KMS-11 (cell line): Measurements from ENCODE around the gene RNF44.

Source experiments
- H2AFZ ChIP-seq: fragments of 200-600 bp; sonication (generic); 2 replicates; pipeline ENCODE4 v1.6.1; 2016; ENCODE audit warnings: antibody characterized with exemption, mixed run types, low read depth
- H3K27ac ChIP-seq: fragments of 200-600 bp; sonication (generic); 2 replicates; pipeline ENCODE4 v1.6.1; 2016; ENCODE audit warnings: mild to moderate bottlenecking, mixed run types
- H3K27me3 ChIP-seq: fragments of 200-600 bp; sonication (generic); 2 replicates; pipeline ENCODE4 v1.6.1; 2017; ENCODE audit warnings: mild to moderate bottlenecking, low read depth, mixed run types, moderate library complexity; ENCODE audit not compliant: insufficient read depth
- H3K36me3 ChIP-seq: fragments of 200-600 bp; sonication (generic); 2 replicates; pipeline ENCODE4 v1.6.1; 2017; ENCODE audit warnings: mild to moderate bottlenecking, mixed run types; ENCODE audit not compliant: insufficient read depth
- H3K4me1 ChIP-seq: fragments of 200-600 bp; sonication (generic); 2 replicates; pipeline ENCODE4 v1.6.1; 2016; ENCODE audit warnings: mild to moderate bottlenecking, low read depth, mixed run types; ENCODE audit not compliant: poor library complexity, severe bottlenecking
- H3K4me2 ChIP-seq: fragments of 200-600 bp; sonication (generic); 2 replicates; pipeline ENCODE4 v1.7.0; 2016; ENCODE audit warnings: mild to moderate bottlenecking, mixed run types
- H3K4me3 ChIP-seq: fragments of 200-600 bp; sonication (generic); IDR thresholded peaks from 2 replicates; pipeline ENCODE4 v1.6.1; 2017; ENCODE audit warnings: low read depth, low read length, mixed read lengths; ENCODE audit not compliant: insufficient read depth
- H3K79me2 ChIP-seq: fragments of 200-600 bp; sonication (generic); 2 replicates; pipeline ENCODE4 v1.6.1; 2016; ENCODE audit warnings: low read depth, mixed run types; ENCODE audit not compliant: insufficient read depth
- H3K9ac ChIP-seq: fragments of 200-600 bp; sonication (generic); 2 replicates; pipeline ENCODE4 v1.6.1; 2016; ENCODE audit warnings: mild to moderate bottlenecking, mixed run types
- H4K20me1 ChIP-seq: fragments of 200-600 bp; sonication (generic); 2 replicates; pipeline ENCODE4 v1.6.1; 2016; ENCODE audit warnings: mild to moderate bottlenecking, mixed run types; ENCODE audit not compliant: insufficient read depth
- TF ChIP-seq, protein P1 (sequence below): fragments of 200-600 bp; sonication (generic); conservative IDR thresholded peaks from 2 replicates; pipeline ENCODE4 v1.6.1; 2017; ENCODE audit warnings: low read depth, mild to moderate bottlenecking, antibody characterized with exemption, low read length, moderate library complexity, mixed read lengths

The RNF44 gene

DNA sequence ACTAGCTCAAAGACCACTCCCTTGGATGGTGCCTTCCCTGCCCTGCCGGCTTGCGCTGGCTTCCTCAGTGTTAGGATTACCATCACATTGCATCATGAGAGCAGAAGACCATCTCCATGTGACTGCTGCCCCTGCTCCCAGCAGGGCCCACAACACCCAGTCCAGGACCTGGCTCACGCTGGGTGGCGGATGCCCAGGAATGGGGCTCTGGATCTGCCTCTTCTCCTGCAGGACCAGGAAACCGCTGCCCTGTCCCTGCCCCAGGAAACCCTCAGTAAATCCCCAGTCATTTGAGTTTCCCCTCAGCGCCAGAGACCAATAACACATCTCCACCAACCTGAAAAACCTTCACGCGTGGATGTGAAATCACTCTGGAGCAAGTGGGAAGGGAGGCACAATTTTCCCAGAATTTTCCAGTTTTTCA is 3.3 kb upstream of the RNF44 start:
- TF ChIP-seq, protein P1, sequence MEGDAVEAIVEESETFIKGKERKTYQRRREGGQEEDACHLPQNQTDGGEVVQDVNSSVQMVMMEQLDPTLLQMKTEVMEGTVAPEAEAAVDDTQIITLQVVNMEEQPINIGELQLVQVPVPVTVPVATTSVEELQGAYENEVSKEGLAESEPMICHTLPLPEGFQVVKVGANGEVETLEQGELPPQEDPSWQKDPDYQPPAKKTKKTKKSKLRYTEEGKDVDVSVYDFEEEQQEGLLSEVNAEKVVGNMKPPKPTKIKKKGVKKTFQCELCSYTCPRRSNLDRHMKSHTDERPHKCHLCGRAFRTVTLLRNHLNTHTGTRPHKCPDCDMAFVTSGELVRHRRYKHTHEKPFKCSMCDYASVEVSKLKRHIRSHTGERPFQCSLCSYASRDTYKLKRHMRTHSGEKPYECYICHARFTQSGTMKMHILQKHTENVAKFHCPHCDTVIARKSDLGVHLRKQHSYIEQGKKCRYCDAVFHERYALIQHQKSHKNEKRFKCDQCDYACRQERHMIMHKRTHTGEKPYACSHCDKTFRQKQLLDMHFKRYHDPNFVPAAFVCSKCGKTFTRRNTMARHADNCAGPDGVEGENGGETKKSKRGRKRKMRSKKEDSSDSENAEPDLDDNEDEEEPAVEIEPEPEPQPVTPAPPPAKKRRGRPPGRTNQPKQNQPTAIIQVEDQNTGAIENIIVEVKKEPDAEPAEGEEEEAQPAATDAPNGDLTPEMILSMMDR: no peak
- H3K4me1 ChIP-seq: peaks cover 13% of the 10 kb centered on the region
- H3K79me2 ChIP-seq: peaks cover 10% of the 10 kb centered on the region
- no peak overlapping the region for H2AFZ ChIP-seq
- no peaks in the 10 kb centered on the region for H3K36me3 ChIP-seq
- H3K27me3 ChIP-seq: no peaks in the 10 kb centered on the region
- H3K9ac ChIP-seq: no peak overlapping the region
- H3K27ac ChIP-seq: no peak overlapping the region
- no peaks in the 10 kb centered on the region for H4K20me1 ChIP-seq
- no peak overlapping the region for H3K4me3 ChIP-seq
- no peak overlapping the region for H3K4me2 ChIP-seq

DNA sequence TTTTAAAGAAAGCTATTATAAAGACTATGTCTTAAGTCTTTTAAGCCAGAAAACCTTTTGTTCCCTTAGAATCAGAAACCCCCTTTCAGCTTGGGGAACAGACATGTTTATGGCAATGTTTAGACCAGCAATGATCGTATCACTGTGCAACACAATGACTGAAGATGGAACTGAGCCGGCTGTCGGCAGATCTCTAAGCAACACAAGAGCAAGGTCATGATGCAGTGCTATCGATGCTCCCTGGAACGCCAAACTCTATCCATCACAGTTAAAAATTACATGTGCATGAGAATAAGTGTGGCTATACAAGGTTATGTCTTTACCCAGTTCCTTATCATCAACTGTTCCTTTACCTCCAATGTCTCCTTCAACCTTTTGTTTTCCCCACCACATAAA is 1.8 kb upstream of the RNF44 start:
- Histone ChIP-seq H3K9ac (no peak overlapping the region), H3K27ac (no peak overlapping the region), H3K4me2 (no peak overlapping the region)

DNA sequence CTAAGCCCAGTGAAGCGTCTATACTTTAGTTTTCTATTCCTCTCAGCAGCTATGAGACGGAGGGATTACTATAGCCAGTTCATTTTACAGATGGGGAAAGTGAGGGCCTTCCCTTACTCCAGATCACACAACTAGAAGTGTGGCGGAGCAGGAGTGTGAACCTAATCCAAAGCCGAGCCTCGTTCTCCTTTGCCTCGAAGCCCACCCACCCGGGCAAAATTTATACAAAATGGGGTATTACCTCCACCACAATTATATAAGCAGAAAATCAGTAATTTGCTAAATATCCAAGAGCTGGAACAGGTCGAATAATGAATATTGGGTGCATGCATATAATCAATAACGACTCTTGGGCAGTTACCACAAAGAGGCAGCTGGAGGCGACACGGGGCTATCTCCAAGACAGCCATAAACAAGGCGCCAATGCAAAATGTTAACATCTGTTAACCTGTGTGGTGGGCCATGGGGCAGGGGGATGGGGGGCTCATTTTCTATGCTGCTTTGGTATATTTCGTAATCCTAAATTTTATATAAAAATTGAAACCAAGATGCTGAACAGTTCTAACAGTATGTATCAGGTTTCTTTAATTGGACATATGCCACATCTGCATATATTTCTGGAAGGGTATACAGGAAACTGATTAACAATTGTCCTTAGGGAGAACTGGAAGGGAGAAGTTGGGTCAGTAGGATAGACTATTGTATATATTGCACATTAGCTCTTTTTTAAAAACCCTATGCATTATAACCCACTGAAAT is 1.2 kb upstream of the RNF44 start:
- TF ChIP-seq, protein P1: no peak
- no peak overlapping the region for H3K27ac ChIP-seq
- peaks cover 29% of the 10 kb centered on the region for H3K4me1 ChIP-seq

More for the DNA sequence above, 1.8 kb upstream of the RNF44 start:
- H3K4me3 ChIP-seq: no peak overlapping the region
- no peaks in the 10 kb centered on the region for H3K27me3 ChIP-seq
- H2AFZ ChIP-seq: no peak overlapping the region
- peaks cover 25% of the 10 kb centered on the region for H3K79me2 ChIP-seq
- TF ChIP-seq, protein P1: no peak
- no peaks in the 10 kb centered on the region for H3K36me3 ChIP-seq
- peaks cover 23% of the 10 kb centered on the region for H3K4me1 ChIP-seq
- H4K20me1 ChIP-seq: no peaks in the 10 kb centered on the region

DNA sequence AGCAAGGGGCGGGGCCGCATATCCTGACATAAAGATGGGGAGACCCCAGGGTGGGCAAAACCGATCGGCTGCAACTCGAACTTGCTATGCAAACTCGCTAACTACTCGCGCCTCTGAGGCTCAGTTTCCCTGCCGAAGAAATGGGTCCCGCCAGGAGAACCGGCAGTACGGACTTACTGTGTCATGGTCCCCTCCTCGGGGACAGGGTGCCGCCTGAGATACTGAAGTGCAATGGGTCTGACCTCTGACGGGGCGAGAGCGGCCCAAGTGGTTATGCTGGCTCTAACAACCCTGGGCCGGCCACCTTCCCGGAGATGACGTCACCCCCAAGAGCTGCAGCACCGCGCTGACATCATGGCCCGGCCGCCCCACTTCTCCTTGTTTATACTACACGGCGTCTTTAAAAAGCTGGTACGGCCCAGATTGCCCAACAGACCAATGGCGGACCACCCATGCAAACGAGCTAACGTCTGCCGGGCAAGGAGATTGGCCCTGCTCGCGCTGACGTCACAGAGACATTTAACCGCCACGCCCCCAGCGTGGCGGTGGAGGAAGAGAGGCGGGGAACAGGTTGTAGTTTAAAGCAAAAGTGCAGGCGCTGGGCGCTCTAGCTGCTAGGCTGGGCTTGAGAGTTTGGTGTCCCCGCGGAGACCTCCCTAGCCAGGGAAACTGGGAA is 490 bp upstream of the RNF44 start:
- Histone ChIP-seq H3K9ac (peak overlapping the region; percentile 97), H3K36me3 (no peaks in the 10 kb centered on the region), H3K27me3 (no peaks in the 10 kb centered on the region), H3K4me3 (no peak overlapping the region), H3K79me2 (peaks cover 38% of the 10 kb centered on the region), H4K20me1 (no peaks in the 10 kb centered on the region), H3K4me2 (peak overlapping the region; percentile 76), H2AFZ (peak overlapping the region; percentile 58; the same call in 1 of the 2 replicates), H3K27ac (peak overlapping the region; percentile 84), H3K4me1 (peaks cover 31% of the 10 kb centered on the region)
- TF ChIP-seq, protein P1: no peak

More for the DNA sequence above, 1.2 kb upstream of the RNF44 start:
- Histone ChIP-seq H4K20me1 (no peaks in the 10 kb centered on the region), H3K79me2 (peaks cover 30% of the 10 kb centered on the region), H3K27me3 (no peaks in the 10 kb centered on the region), H3K9ac (no peak overlapping the region), H3K36me3 (no peaks in the 10 kb centered on the region), H2AFZ (peak overlapping the region; percentile 50; the same call in 1 of the 2 replicates), H3K4me2 (peak overlapping the region; percentile 76), H3K4me3 (no peak overlapping the region)
